TTC549 (cell line): ENCODE data around the gene ULK4.

ENCODE experiments used
- FAIRE-seq: peaks from 2 replicates; lab custom pipeline; 2012; peaks lifted over from hg19 to GRCh38; lab: Jason Lieb, UNC

ULK4 gene

GRCh38 chr3:41630708-41631107, 331.2 kb downstream of the ULK4 start:
- FAIRE-seq: no peak

DNA sequence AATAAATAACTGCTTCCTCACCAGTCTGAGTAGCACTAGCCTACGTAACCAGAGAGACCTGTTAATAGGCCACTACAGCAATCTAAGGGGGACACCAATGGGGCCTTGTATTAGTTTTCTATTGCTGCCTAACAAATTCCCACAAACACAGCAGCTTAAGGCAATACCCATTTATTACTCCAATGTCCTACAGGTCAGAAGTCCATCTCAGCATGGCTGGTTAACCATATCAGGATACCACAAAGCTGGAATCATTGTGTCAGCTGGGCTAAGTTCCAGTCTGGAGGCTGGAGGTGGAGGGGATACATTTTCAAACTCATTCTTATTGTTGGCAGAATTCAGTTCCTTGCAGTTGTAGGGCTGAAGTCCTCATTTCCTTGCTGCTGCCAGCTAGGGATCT, 331.9 kb downstream of the ULK4 start:
- no peak for FAIRE-seq

- no peak for FAIRE-seq
These were observed 332.8 kb downstream of the ULK4 start for GRCh38 chr3:41629072-41629471.

DNA sequence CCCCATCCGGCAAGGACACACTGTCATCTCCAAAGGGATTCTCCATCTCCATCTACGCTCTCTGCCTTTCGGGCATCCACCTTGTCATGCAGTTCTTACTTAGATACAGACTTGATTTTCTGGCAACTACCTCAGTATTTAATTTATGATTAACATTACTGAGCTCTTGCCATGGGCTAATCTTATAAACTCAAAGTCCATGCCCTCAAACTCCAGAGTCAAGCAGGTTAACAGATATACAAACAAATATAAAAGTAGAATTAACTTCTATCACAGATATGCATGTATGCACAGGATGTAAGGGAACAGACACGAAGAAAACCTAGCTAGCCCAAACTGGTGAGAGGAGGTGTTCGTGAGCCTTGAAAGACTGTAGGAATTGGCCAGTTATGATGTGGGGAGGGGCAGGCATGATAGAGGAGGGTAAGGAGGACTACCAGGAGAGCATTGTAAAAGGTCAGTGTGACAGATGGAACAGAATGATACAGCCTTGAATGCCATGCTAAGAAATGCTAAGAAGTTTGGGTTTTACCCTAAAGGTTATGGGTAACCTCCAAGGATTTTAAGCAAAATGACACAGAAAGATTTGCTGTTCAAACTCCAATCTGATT, 334.3 kb downstream of the ULK4 start:
- FAIRE-seq: no peak

DNA sequence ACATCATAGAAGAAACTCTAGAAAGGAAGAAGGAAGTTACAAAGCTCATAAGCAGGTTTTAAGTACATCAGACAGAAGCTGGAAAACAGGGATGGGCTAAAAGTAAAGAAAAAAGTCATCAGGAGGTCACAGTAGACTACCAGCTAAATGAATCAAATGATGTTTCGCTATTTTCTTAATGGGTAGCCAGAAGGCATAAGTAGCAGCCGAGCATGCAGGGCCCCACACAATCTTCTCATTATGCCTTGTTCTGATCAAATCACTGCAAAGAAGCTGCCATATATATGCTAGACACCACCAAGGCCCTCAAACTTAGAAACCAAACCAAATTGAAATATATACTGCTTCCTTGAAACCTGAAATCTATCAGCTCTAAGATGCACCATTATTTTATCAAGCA, 349.1 kb downstream of the ULK4 start:
- no peak for FAIRE-seq

GRCh38 chr3:41611008-41611407, 350.9 kb downstream of the ULK4 start:
- no peak for FAIRE-seq

GRCh38 chr3:41608347-41608746, 353.6 kb downstream of the ULK4 start:
- FAIRE-seq: no peak

DNA sequence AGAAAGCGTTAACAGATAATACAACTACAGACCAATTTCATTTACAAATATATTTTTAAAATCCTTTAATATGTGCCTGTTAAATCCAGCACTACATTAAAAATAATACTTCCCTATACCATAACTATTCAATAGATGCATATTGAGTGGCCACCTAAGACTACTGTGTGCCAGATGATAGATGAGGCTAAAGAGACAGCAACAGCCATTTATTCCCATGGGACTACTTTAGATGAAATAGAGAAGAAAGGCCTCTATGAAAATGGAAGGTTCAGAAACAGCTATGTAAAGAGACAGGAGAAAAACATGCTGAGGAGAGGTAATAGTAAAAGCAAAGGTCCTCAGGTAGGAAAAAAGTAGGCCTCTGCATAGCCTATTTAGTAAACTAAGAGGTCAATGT, 358.1 kb downstream of the ULK4 start:
- FAIRE-seq: no peak

DNA sequence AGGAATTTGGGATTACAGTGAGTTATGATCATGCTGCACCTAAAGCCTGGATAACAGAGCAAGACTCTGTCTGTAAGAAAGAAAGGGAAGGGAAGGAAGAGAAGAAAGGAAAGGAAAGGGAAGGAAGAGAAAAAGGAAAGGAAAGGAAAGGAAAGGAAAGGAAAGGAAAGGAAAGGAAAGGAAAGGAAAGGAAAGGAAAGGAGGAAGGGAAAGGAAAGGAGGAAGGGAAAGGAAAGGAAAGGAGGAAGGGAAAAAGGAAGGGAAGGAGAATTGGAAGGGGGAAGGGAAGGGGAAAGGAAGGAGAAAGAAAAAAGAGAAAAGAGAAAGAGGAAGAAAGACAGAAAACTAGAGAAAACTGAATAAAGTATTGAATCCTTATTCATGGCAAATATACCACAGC, 359.8 kb downstream of the ULK4 start:
- no peak for FAIRE-seq

- FAIRE-seq: no peak
These were observed 360.4 kb downstream of the ULK4 start for GRCh38 chr3:41601404-41601987.

- FAIRE-seq: no peak
These were observed 361.3 kb downstream of the ULK4 start for GRCh38 chr3:41600616-41601015.

- no peak for FAIRE-seq
These were observed 362.8 kb downstream of the ULK4 start for GRCh38 chr3:41599127-41599484.

- FAIRE-seq: no peak
These were observed 363.3 kb downstream of the ULK4 start for GRCh38 chr3:41598402-41599126.

- no peak for FAIRE-seq
These were observed 368.1 kb downstream of the ULK4 start for GRCh38 chr3:41593774-41594173.

GRCh38 chr3:41592753-41593510, 369.0 kb downstream of the ULK4 start:
- no peak for FAIRE-seq

- FAIRE-seq: no peak
These were observed 378.9 kb downstream of the ULK4 start for GRCh38 chr3:41583014-41583413.

DNA sequence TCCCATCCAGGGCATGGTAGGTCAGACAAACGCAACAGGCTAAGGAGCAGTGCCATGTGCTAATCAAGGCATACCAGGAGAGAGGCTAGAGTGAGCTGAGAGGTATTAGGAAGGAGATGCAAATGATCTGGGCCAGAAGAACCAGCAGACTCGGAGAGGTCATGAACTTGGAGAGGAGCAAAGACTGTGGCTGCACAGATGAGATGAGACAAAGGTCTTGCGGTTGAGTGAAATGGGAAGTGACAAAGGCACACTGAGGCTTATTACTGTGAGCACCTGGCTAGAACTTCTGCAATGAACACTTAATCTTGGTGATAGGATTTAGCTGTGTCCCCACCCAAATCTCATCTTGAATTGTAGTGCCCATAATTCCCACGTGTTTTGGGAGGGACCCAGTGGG, 380.2 kb downstream of the ULK4 start:
- no peak for FAIRE-seq

- FAIRE-seq: no peak
These were observed 381.5 kb downstream of the ULK4 start for GRCh38 chr3:41580274-41580959.

DNA sequence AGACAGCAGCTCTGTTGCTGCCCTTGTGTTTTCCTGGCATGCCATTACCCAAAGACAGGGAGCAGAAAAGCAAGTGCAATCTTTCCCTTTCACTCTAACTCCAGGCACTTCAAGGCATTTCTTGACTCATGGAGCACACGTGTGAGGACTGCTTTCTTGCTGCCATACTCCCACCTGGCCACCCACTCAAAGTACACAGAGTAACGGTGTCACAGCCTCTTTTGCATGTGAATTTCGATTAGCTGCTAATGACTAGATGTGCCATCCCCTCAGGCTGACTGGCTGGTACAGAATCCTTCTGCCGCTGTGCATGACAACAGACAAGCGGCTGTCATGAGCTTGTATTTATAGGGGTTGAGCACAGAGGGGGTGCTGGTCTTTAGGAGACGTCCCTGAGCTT, 382.0 kb downstream of the ULK4 start:
- FAIRE-seq: no peak

DNA sequence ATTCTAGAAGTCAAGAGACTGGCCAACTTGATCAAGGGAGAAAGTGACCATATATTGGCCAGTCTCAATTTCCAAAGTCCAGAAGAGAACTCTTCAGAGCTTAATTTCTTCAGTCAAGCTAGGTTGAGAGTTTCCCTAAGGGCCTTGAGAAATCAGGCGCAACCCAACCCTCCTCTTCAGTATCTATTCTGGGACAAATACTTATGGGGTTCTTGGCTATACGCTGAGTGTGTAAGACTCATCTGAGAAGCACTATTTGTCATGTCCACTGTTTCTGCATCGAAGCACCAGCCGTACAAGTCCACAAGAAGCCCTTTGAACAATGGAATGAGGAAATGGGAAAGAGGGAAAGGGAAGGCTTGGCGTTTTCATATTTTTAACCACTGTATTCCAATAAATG, 383.1 kb downstream of the ULK4 start:
- FAIRE-seq: no peak

DNA sequence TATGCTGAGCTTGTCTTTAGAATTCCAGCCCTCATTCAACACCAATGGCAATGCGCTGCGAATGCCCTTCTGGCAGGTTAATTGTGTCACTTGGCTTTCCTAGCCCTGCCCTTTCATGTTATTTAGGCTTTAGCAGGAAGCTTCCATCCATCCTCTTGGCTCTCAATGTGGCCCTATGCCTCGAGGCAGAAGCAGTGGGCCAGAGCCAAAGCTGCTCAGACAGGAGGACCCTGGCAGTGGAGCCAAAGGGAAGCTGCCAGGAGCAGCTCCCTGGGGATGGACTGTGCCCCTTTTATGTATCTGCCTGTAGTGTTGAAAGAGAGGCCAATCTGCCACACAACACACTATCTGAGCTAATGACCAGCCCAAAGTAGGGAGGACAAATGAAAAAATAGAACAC, 386.2 kb downstream of the ULK4 start:
- no peak for FAIRE-seq

- FAIRE-seq: no peak
These were observed 387.0 kb downstream of the ULK4 start for GRCh38 chr3:41574900-41575299.

- no peak for FAIRE-seq
These were observed 388.3 kb downstream of the ULK4 start for GRCh38 chr3:41573591-41573990.
